Subcutaneous abdominal adipose tissue (tissue), 5 donors: ENCODE results near the gene LRRC4.

Experiments used
- H3K27ac ChIP-seq: one replicate; pipeline ENCODE4 v1.7.0; 2013; ENCODE audit warnings: low read depth, mild to moderate bottlenecking, inconsistent platforms, low read length, moderate library complexity
- H3K27me3 ChIP-seq, 5 donors: one replicate each; pipeline ENCODE4 v1.7.0; 2013; ENCODE audit warnings: low read length in 5 of 5, inconsistent platforms in 1 of 5; ENCODE audit not compliant: control insufficient read depth in 5 of 5, insufficient read depth in 4 of 5
- H3K36me3 ChIP-seq, 5 donors: one replicate each; pipeline ENCODE4 v1.7.0; 2013; ENCODE audit warnings: low read length in 5 of 5; ENCODE audit not compliant: control insufficient read depth in 5 of 5, insufficient read depth in 5 of 5
- H3K4me1 ChIP-seq, 5 donors: one replicate each; pipeline ENCODE4 v1.7.0; 2013; ENCODE audit warnings: low read length in 5 of 5, mild to moderate bottlenecking in 3 of 5, moderate library complexity in 1 of 5; ENCODE audit not compliant: control insufficient read depth in 5 of 5, insufficient read depth in 5 of 5
- H3K4me3 ChIP-seq, 5 donors: one replicate each; pipeline ENCODE4 v1.7.0; 2013; ENCODE audit warnings: low read length in 5 of 5, low read depth in 1 of 5
- H3K9ac ChIP-seq, 5 donors: one replicate each; pipeline ENCODE4 v1.7.0; 2013; ENCODE audit warnings: low read length in 5 of 5, mild to moderate bottlenecking in 4 of 5, moderate library complexity in 3 of 5
- H3K9me3 ChIP-seq, 5 donors: one replicate each; pipeline ENCODE4 v1.7.0; 2013; ENCODE audit warnings: low read length in 5 of 5; ENCODE audit not compliant: control insufficient read depth in 5 of 5
- donor health status: healthy.
- donor health status: healthy.
- donor health status: healthy.
- donor health status: healthy.
- donor health status: healthy.

LRRC4 gene

DNA sequence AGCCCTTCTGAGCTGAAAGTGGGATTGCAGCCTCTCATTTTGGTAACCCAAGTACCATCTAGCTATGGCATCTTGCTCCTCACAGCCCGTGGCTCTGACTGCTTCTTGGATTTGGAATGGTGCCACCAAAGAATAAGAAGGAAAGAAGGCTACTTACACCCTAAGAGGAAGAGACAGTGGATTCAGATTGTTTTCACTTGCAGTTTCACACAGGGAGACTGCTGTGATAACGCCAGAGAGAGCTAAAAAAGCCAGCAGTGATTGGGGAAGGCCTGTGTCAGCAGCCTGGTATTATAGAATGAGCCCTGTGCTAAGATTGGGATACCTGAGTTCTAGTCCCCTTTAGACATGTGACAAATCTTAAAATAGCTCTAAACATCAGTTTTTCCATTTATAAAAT is 3.6 kb upstream of the LRRC4 start:
- Histone ChIP-seq H3K9ac (no peak overlapping the region), H3K4me3 (no peak overlapping the region), H3K36me3 (no peaks in the 10 kb centered on the region), H3K27me3 (no peaks in the 10 kb centered on the region), H3K4me1 (peaks cover 1 to 22% (median 15%) of the 10 kb centered on the region in 5 donors), H3K27ac (no peak overlapping the region), H3K9me3 (no peaks in the 10 kb centered on the region)

DNA sequence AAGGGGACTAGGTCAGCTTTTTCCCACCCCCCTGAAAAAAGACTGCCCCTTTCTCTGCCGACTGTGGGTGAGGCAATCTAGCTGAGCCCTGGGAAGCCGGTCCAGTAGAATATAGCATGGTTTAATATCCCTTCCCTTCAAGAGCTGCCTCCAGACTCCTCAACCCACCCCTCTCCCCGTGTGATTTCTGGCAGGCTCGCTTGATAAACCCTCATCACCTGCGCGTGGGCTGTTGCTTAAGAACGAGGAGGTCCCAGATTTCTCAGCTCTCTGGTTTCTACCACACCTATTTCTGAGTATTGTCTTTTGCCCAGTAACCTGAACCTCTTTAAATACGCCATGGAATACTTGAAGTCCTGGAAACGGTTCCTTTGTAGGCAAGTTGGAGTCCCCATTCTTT is 2.0 kb upstream of the LRRC4 start:
- peaks cover 0 to 8% (median 6%) of the 10 kb centered on the region in 5 donors for H3K36me3 ChIP-seq
- H3K27me3 ChIP-seq = no peaks in the 10 kb centered on the region
- H3K4me3 ChIP-seq = no peak overlapping the region
- peaks cover 1 to 34% (median 15%) of the 10 kb centered on the region in 5 donors for H3K4me1 ChIP-seq
- no peak overlapping the region for H3K27ac ChIP-seq
- H3K9ac ChIP-seq = no peak overlapping the region
- no peaks in the 10 kb centered on the region for H3K9me3 ChIP-seq

DNA sequence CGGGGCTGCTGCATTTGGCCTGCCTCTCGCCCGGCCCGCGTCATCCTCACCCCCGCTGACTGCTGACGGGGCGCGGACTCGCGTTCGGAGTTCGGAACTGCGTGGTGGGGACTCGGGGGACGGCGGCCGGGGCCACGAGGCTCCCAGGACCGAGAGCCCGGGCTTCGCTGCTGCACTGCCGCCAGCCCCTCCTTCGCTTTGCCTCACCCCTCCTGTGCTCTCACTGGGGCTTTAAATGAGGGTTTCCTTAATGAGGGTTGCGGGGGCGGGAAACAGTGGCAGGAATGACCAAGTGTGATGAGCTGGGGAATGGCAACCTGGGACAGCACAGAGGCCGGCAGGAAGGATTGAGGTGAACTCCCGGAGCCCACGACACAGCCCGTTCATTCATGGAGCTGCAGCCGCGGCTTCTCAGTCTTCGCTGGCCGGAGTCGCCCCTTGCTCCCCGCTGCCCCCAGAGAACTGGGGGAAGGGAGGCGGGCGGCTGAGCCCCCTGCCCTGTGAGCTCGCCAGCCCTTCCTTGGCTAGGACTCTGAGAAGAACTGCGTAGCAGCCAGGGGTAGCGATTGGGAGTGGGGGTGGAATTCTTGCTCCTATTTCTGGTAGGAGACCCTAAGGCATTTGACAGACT is 1.5 kb upstream of the LRRC4 start:
- H3K4me1 ChIP-seq = peaks cover 1 to 34% (median 15%) of the 10 kb centered on the region in 5 donors
- peaks cover 0 to 8% (median 6%) of the 10 kb centered on the region in 5 donors for H3K36me3 ChIP-seq
- H3K27me3 ChIP-seq = no peaks in the 10 kb centered on the region
- H3K27ac ChIP-seq = no peak overlapping the region
- no peaks in the 10 kb centered on the region for H3K9me3 ChIP-seq
- H3K9ac ChIP-seq = peak overlapping the region in 1 of 5 donors; percentile 43
- H3K4me3 ChIP-seq = peak overlapping the region; percentile 11 to 61 (median 46)

DNA sequence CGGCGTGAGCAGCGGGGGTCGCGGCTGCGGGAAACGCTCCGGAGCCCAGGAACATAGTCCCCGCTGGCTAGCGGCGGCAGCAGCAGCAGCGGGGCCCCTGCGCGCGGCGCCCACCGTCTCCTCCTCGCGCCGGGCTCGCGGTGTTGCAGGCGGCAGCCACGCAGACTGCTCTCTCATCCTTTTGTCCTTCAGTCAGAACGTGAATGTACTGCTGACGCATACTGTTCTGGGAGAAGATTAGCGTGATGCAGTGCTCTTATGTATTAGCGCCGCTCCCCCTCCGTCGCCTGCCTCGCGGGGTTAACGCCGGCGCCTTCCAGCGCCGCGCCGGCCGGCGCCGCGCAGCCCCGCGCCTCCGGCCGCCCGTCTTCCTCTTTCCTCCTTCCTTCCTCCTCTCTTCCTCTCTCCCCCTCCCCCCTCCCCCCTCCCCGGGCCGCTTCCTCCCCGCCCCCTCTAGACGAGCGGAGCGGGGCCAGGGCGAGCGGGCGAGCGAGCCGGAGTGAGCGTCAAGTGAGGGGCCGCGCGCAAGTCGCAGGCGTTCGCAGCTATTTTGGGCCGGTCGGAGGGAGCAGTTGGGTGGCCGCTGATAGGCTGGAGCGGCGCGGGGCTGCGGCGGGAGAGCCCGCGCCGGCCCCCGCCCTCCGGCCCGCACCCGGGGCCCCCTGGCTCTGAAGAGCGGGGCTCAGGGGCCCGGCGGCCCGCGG is 816 bp upstream of the LRRC4 start:
- Histone ChIP-seq H3K36me3 (peaks cover 0 to 8% (median 6%) of the 10 kb centered on the region in 5 donors), H3K4me1 (peaks cover 1 to 38% (median 17%) of the 10 kb centered on the region in 5 donors), H3K4me3 (peak overlapping the region; percentile 44 to 75 (median 60)), H3K9ac (no peak overlapping the region), H3K9me3 (no peaks in the 10 kb centered on the region), H3K27ac (no peak overlapping the region), H3K27me3 (no peaks in the 10 kb centered on the region)

DNA sequence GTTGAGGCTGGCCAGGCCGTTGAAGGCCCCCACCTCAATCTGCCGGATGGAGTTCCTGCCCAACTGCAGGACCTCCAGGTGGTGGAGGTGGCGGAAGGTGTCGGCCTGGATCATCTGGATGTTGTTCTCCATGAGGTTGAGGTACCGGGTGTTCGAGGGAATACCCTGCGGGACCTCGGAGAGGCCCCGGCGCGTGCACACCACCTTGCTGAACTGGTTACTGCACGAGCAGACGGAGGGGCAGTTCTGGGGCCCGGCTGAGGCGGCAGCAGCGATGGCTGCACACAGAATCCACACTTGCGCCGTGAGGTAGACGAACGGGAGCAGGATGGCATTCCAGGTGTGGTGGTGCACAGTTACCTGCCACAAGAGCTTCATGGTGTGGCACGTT is 979 bp downstream of the LRRC4 start:
- H3K36me3 ChIP-seq = peaks cover 0 to 8% (median 6%) of the 10 kb centered on the region in 5 donors
- H3K27ac ChIP-seq = no peak overlapping the region
- no peak overlapping the region for H3K9ac ChIP-seq
- no peaks in the 10 kb centered on the region for H3K9me3 ChIP-seq
- peak overlapping the region in 4 of 5 donors; percentile 42 to 74 (median 66) for H3K4me3 ChIP-seq
- peaks cover 4 to 54% (median 32%) of the 10 kb centered on the region in 5 donors for H3K4me1 ChIP-seq
- H3K27me3 ChIP-seq = no peaks in the 10 kb centered on the region

DNA sequence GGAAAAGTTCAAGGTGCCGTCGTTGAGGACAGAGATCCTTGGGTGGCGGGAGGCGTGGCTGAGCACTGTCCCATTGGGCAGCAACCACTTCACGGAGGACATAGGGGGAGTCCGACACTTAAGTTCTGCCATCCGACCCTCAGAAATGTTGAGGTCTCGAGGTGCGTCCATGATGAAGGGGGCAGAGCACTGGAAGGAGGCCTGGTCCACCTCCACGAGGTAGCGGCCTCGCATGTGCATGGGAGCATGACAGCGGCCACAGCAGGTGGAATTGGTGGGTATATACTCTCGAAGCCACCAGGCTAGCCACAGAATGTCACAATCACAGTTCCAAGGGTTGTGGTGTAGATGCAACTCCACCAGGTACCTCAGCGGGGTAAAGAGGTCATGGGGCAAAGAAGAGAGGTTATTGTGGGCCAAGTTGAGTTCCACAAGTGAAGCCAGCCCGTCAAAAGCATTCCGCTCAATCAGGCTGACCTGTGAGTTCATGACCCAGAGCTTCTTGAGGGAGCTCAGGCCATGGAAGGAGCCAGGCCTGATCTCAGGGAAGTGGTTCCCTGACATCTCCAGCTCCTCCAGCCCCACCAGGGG is 1.7 kb downstream of the LRRC4 start:
- H3K9ac ChIP-seq = no peak overlapping the region
- peaks cover 0 to 8% (median 6%) of the 10 kb centered on the region in 5 donors for H3K36me3 ChIP-seq
- no peak overlapping the region for H3K4me3 ChIP-seq
- H3K9me3 ChIP-seq = no peaks in the 10 kb centered on the region
- H3K4me1 ChIP-seq = peaks cover 4 to 58% (median 39%) of the 10 kb centered on the region in 5 donors
- no peak overlapping the region for H3K27ac ChIP-seq
- H3K27me3 ChIP-seq = no peaks in the 10 kb centered on the region

DNA sequence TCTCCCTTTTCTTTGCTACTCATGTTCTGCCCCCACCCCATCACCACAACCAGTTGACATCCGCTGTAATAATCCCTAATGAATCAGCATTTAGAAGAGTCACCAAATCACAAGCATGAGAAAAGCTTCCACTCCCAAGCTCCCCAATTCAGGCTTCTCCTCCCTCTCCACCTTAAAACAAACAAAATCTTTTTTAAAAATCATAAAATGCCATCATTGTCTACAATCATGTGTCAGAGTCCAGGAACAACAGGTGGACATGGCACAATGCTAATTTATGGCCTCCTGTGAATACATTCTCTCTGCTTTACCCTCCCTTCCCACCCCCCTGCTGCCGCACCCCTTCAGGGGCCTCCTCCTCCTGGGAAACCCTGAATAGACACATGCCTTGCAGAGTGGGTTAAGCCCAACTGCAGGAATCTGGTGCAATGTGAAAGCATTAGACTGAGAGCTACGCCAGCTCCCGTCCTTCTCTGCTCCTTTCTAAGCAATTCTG is 3.7 kb downstream of the LRRC4 start:
- no peaks in the 10 kb centered on the region for H3K9me3 ChIP-seq
- H3K36me3 ChIP-seq = peaks cover 0 to 8% (median 6%) of the 10 kb centered on the region in 5 donors
- peaks cover 2 to 65% (median 42%) of the 10 kb centered on the region in 5 donors for H3K4me1 ChIP-seq
- H3K9ac ChIP-seq = no peak overlapping the region
- no peak overlapping the region for H3K4me3 ChIP-seq
- no peak overlapping the region for H3K27ac ChIP-seq
- no peaks in the 10 kb centered on the region for H3K27me3 ChIP-seq

DNA sequence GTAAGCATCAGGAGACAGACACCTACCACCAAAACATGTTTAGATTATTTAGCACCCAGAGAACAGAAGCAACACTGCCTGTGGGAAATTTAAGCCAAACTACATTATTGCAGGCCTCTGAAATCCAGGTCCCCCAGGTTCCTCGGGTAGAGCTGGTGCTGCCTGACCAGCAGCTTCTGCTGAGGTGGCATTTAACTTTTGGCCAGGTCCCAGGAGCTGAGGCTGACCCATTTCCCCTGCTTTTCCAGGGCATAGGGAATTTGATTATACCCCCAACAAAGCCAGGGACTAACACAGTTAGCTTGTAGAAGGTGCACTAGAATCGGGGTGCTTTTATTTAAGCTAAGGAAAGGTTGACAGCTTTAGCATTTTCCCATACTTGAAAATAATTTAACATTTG is 4.7 kb downstream of the LRRC4 start:
- Histone ChIP-seq H3K9me3 (no peaks in the 10 kb centered on the region), H3K4me1 (peaks cover 2 to 64% (median 39%) of the 10 kb centered on the region in 5 donors), H3K27ac (no peak overlapping the region), H3K9ac (no peak overlapping the region), H3K36me3 (peaks cover 0 to 8% (median 6%) of the 10 kb centered on the region in 5 donors), H3K4me3 (no peak overlapping the region), H3K27me3 (no peaks in the 10 kb centered on the region)

DNA sequence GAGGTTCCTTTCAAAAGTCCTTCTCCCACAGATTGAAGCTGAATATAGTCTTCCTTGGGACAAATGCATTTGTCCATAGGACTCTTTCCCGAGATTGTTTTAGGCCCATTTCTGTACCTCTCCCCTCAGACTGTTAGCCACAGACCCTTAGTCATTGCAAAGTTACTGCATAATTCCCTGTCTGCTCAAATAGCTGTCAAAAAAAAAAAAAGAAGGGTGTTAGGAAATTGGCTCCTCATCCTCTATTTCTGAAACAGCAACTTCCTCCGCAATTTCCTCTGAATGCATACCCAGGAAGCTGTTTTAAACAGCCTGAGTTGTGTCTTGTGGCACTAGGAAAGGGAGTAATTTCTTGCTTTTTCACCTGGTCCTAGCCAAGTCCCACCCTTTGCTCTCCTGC is 5.4 kb downstream of the LRRC4 start:
- Histone ChIP-seq H3K4me1 (peaks cover 2 to 64% (median 39%) of the 10 kb centered on the region in 5 donors), H3K36me3 (peaks cover 0 to 13% (median 10%) of the 10 kb centered on the region in 5 donors), H3K27me3 (no peaks in the 10 kb centered on the region), H3K27ac (no peak overlapping the region), H3K9ac (no peak overlapping the region), H3K9me3 (no peaks in the 10 kb centered on the region), H3K4me3 (no peak overlapping the region)

DNA sequence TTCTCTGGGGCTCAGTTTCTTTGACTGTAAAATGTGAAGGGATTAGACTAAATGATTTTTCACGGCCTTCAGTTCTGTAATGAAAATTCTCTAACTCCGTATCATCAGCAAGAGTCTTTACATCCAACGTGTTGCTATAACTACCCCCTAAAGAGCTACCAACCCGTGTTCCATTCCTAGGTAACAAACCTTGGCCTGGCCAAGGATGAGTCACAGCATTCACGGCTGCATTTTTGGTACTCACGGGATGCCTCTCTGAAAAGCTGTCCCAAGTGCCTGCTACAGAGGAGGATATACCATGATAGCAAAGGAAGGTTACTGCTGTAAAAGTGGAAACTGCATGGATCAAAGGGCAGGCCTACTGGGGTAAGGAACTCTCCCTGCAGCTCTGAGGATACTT is 5.9 kb downstream of the LRRC4 start:
- Histone ChIP-seq H3K4me1 (peaks cover 2 to 59% (median 35%) of the 10 kb centered on the region in 5 donors), H3K9me3 (no peaks in the 10 kb centered on the region), H3K36me3 (peaks cover 0 to 17% (median 10%) of the 10 kb centered on the region in 5 donors), H3K27me3 (no peaks in the 10 kb centered on the region), H3K27ac (no peak overlapping the region), H3K4me3 (no peak overlapping the region), H3K9ac (no peak overlapping the region)
